K562 (cell line): ENCODE measurements around the gene PIK3CG. TPM values are rescaled to one million over a fixed set of nuclear protein-coding genes. Genes with fewer than 3 reads are reported as not detected.

Experiments used
- ASH1L ChIP-seq: fragments of 450-650 bp; IDR thresholded peaks from 2 replicates; pipeline ENCODE4 v1.6.1; 2018; ENCODE audit warnings: borderline replicate concordance, mild to moderate bottlenecking, low read depth; ENCODE audit not compliant: partially characterized antibody
- GATAD2A ChIP-seq: fragments of 450-650 bp; IDR thresholded peaks from 2 replicates; pipeline ENCODE4 v1.6.1; 2017
- HMG20B ChIP-seq: fragments of 250-450 bp; sonication (Bioruptor Pico); IDR thresholded peaks from 2 replicates; pipeline ENCODE4 v1.5.0; 2021; ENCODE audit warnings: mild to moderate bottlenecking
- HOXB6 ChIP-seq: fragments of 250-450 bp; sonication (Bioruptor Pico); IDR thresholded peaks from 2 replicates; pipeline ENCODE4 v1.5.1; 2022; ENCODE audit warnings: mild to moderate bottlenecking, borderline replicate concordance
- NCOA6 ChIP-seq: fragments of 450-650 bp; IDR thresholded peaks from 2 replicates; pipeline ENCODE4 v1.6.1; 2017; ENCODE audit warnings: mild to moderate bottlenecking
- OTX1 ChIP-seq: fragments of 450-650 bp; formaldehyde crosslinking; IDR thresholded peaks from 2 replicates; pipeline ENCODE4 v1.4.0; 2022; ENCODE audit warnings: mild to moderate bottlenecking
- RBM15 ChIP-seq: fragments of 200-400 bp; formaldehyde crosslinking; IDR thresholded peaks from 2 replicates; pipeline ENCODE4 v1.6.1; 2018; ENCODE audit warnings: mild to moderate bottlenecking, low read length, moderate library complexity; ENCODE audit not compliant: insufficient read depth
- SNRNP70 ChIP-seq: fragments of 200-400 bp; formaldehyde crosslinking; optimal IDR thresholded peaks from 2 replicates; pipeline ENCODE3; 2017; ENCODE audit warnings: low read depth, low read length
- TAF15 ChIP-seq: fragments of 200-400 bp; formaldehyde crosslinking; IDR thresholded peaks from 2 replicates; pipeline ENCODE4 v1.6.1; 2017; ENCODE audit warnings: mild to moderate bottlenecking, low read depth, low read length, moderate library complexity
- TFE3 ChIP-seq: fragments of 450-650 bp; formaldehyde crosslinking; IDR thresholded peaks from 2 replicates; pipeline ENCODE4 v1.4.0; 2020; ENCODE audit warnings: mild to moderate bottlenecking, mixed read lengths
- XRCC3 ChIP-seq: fragments of 450-650 bp; IDR thresholded peaks from 2 replicates; pipeline ENCODE4 v1.6.1; 2017; ENCODE audit warnings: mild to moderate bottlenecking, moderate library complexity
- ZNF175 ChIP-seq: fragments of 200-800 bp; sonication (Bioruptor generic); IDR thresholded peaks from 2 replicates; pipeline ENCODE4 v1.6.1; 2016; ENCODE audit warnings: low read depth, mild to moderate bottlenecking, missing genetic modification characterization, missing compliant biosample characterization
- ZNF408 ChIP-seq: fragments of 250-450 bp; sonication (Bioruptor Pico); IDR thresholded peaks from 2 replicates; pipeline ENCODE4 v1.4.0; 2020; ENCODE audit warnings: low read depth, mild to moderate bottlenecking, moderate library complexity
- ZNF76 ChIP-seq: fragments of 250-450 bp; sonication (Bioruptor Pico); IDR thresholded peaks from 2 replicates; pipeline ENCODE4 v1.4.0; 2020; ENCODE audit warnings: mild to moderate bottlenecking, moderate library complexity, borderline replicate concordance
- ZNF77 ChIP-seq: fragments of 250-450 bp; sonication (Bioruptor Pico); IDR thresholded peaks from 2 replicates; pipeline ENCODE4 v1.5.0; 2020
- ZSCAN29 ChIP-seq: fragments of 450-650 bp; IDR thresholded peaks from 2 replicates; pipeline ENCODE4 v1.6.1; 2017
- polyA plus RNA-seq, 8 experiments: library from polyadenylated mRNA; depleted of rRNA in 4 of 8; stranded (reverse) in 5 of 8; unstranded in 3 of 8; fragments of >200 nt; fragmentation: Nextera tagmentation in 2 of 8; fragmentation: Illumina TruSeq in 1 of 8; extraction: Ambion mirVana in 2 of 8; extraction: Trizol in 1 of 8; gene quantifications; 2 replicates each; pipeline versions ENCODE4 v1.2.1 to v1.2.3, GENCODE V29; 2011 to 2014; ENCODE audit warnings: inconsistent platforms in 1 of 8, missing spikeins in 1 of 8
- total RNA-seq, 7 experiments: library from RNA; depleted of rRNA in 6 of 7; stranded (reverse); fragments of >200 nt in 6 of 7; fragmentation: Illumina TruSeq in 2 of 7; extraction: Trizol in 2 of 7; gene quantifications; 2 replicates each; pipeline versions ENCODE4 v1.2.1 to v1.2.3, GENCODE V29; 2011 to 2021; ENCODE audit warnings: low replicate concordance in 1 of 7
- TF ChIP-seq, protein P1 (sequence below): fragments of 250-450 bp; sonication (Bioruptor Pico); IDR thresholded peaks from 2 replicates; pipeline ENCODE4 v1.9.0; 2021; ENCODE audit warnings: mild to moderate bottlenecking, inconsistent platforms
- TF ChIP-seq, protein P2 (sequence below): sonication (generic); formaldehyde crosslinking; IDR thresholded peaks from 2 replicates; pipeline ENCODE4 v1.9.0; 2022; ENCODE audit warnings: mild to moderate bottlenecking, missing genetic modification reagents
- TF ChIP-seq, protein P3 (sequence below), 2 experiments: IDR thresholded peaks in 1 of 2; conservative IDR thresholded peaks in 1 of 2; 2 replicates each; pipeline ENCODE4 v1.6.1; 2016; ENCODE audit warnings: low read depth in 2 of 2, mild to moderate bottlenecking in 1 of 2, missing compliant biosample characterization in 1 of 2, missing genetic modification characterization in 1 of 2, moderate library complexity in 1 of 2

PIK3CG gene
- total and polyA plus RNA-seq, 9 of the 15 experiments (the other 6 are each of a cell fraction or from before 2014, with no cell fraction given), result 5.3 to 42.5 (median 29.0) TPM

DNA sequence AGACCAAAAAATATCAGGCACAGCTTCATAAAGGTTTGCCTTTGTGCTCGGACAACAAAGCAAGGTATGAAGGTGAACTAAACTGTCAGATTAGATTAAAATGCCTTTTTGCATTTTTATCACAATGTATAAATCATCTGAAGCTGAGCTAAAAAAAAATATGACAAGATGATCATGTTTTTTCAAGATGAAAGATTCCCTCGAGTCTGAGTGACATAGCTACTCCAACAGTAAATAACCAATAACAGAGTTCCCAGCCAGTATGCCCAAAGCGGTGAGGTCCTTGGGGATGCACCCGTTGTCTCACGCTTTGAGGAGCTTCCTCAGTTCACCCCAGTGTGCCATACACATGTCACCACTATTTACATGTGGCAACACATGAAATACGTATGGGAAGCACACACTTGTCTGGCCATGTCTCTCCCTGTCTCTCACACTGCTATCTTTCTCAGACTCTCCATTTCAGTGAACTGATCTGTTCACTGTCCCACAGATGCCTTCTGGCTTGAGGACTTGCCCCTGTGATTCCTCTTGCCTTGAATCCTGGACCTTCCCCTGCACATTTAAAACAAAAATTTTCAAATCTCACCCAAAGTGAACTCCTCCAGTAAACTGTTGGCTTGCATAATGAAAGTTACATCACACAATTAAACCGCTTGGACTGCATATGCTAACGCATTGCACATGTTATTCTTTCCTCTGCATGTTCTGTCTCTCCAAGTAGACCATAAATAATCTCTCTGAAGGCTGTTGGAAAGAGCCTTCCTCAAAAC, 2.6 kb upstream of the PIK3CG start (continued):
- TF ChIP-seq, protein P1, sequence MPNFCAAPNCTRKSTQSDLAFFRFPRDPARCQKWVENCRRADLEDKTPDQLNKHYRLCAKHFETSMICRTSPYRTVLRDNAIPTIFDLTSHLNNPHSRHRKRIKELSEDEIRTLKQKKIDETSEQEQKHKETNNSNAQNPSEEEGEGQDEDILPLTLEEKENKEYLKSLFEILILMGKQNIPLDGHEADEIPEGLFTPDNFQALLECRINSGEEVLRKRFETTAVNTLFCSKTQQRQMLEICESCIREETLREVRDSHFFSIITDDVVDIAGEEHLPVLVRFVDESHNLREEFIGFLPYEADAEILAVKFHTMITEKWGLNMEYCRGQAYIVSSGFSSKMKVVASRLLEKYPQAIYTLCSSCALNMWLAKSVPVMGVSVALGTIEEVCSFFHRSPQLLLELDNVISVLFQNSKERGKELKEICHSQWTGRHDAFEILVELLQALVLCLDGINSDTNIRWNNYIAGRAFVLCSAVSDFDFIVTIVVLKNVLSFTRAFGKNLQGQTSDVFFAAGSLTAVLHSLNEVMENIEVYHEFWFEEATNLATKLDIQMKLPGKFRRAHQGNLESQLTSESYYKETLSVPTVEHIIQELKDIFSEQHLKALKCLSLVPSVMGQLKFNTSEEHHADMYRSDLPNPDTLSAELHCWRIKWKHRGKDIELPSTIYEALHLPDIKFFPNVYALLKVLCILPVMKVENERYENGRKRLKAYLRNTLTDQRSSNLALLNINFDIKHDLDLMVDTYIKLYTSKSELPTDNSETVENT (CRISPR knock-in tag), result no peak
- TF ChIP-seq ZNF77 (CRISPR knock-in tag) (no peak), ZNF175 (0 out of 2 replicates have a peak, but pooled peaks have one; percentile 27), ZNF408 (CRISPR knock-in tag) (no peak), HOXB6 (0 out of 2 replicates have a peak, but pooled peaks have one; percentile 45), ZSCAN29 (no peak), TAF15 (no peak), TFE3 (CRISPR knock-in tag) (no peak), ZNF76 (CRISPR knock-in tag) (no peak), RBM15 (no peak), HMG20B (no peak), SNRNP70 (no peak), OTX1 (CRISPR knock-in tag) (no peak), NCOA6 (no peak), ASH1L (no peak), GATAD2A (no peak), XRCC3 (no peak)
- TF ChIP-seq, protein P2, sequence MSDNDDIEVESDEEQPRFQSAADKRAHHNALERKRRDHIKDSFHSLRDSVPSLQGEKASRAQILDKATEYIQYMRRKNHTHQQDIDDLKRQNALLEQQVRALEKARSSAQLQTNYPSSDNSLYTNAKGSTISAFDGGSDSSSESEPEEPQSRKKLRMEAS (CRISPR knock-in tag), result no peak
- TF ChIP-seq, protein P3, sequence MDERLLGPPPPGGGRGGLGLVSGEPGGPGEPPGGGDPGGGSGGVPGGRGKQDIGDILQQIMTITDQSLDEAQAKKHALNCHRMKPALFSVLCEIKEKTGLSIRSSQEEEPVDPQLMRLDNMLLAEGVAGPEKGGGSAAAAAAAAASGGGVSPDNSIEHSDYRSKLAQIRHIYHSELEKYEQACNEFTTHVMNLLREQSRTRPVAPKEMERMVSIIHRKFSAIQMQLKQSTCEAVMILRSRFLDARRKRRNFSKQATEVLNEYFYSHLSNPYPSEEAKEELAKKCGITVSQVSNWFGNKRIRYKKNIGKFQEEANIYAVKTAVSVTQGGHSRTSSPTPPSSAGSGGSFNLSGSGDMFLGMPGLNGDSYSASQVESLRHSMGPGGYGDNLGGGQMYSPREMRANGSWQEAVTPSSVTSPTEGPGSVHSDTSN (CRISPR knock-in tag; IDR thresholded peaks at IDR 0.05; ENCODE audit: low read depth), result no peak
- TF ChIP-seq, protein P3 (tag; conservative IDR thresholded peaks at IDR 0.05; ENCODE audit: low read depth), result peak; percentile 23; the same call in 1 of the 2 replicates
